Right lobe of liver (tissue), 4 donors: ENCODE measurements around the gene PRDM2.

Experiments used
- POLR2A ChIP-seq: fragments of 450-650 bp; IDR thresholded peaks from one replicate; pipeline ENCODE4 v1.6.1; 2017; ENCODE audit warnings: antibody characterized with exemption, mild to moderate bottlenecking
- TF ChIP-seq, protein P1 (sequence below), 4 donors: fragments of 200-600 bp in 3 of 4; fragments of 450-650 bp in 1 of 4; IDR thresholded peaks; one replicate each; pipeline versions ENCODE4 v1.5.1 to v1.8.0; 2016 to 2022; ENCODE audit warnings: antibody characterized with exemption in 4 of 4, mild to moderate bottlenecking in 2 of 4
- donor health status: DM: no; HTN: no; CAD: no.
- donor health status: DM: no; HTN: no; CAD: no.
- donor health status: DM: no; HTN: yes; CAD: no.

DNA sequence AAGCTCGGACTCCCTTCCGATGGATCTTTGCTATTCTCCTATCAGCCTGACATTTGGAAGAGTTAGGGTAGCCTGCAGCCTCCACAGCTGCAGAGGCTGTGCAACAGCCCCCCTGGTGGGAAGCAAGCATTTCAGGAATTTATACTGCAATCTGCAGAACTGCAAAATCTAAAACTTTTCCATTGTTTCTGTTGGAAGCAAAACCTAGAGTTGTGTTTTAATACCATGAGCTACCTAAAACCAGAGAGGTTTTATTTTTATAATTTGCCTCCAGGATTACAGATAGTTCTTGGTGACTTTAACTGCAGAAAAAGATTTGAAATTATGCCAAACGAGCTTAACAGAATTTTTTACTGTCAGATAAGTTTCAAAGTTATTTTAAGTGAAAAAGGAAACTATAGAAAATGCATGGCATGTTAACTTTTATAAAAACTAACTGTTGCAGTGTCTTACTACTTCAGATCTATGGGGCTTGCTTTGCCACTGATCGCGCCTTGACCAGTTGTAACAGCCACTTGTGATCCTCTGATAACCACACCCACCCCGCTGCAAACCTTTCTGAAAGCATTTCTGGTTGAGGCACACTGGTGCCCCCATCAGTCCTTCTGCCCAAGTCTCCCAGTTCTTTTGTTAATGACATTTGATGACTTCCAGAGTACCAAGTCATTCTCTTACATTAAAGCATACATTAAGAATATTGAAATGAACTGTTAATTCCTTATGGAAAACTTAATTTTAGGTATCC, 64.8 kb downstream of the PRDM2 start:
- TF ChIP-seq, protein P1, sequence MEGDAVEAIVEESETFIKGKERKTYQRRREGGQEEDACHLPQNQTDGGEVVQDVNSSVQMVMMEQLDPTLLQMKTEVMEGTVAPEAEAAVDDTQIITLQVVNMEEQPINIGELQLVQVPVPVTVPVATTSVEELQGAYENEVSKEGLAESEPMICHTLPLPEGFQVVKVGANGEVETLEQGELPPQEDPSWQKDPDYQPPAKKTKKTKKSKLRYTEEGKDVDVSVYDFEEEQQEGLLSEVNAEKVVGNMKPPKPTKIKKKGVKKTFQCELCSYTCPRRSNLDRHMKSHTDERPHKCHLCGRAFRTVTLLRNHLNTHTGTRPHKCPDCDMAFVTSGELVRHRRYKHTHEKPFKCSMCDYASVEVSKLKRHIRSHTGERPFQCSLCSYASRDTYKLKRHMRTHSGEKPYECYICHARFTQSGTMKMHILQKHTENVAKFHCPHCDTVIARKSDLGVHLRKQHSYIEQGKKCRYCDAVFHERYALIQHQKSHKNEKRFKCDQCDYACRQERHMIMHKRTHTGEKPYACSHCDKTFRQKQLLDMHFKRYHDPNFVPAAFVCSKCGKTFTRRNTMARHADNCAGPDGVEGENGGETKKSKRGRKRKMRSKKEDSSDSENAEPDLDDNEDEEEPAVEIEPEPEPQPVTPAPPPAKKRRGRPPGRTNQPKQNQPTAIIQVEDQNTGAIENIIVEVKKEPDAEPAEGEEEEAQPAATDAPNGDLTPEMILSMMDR (IDR thresholded peaks at IDR 0.05): no peak
- no peak for TF ChIP-seq POLR2A
